AML-193 (cell line): ENCODE data around the gene MROH8.
"Not testable (repeated sequence)": the region's sequence is repeated elsewhere in the genome, so short reads cannot be mapped to it uniquely, and the experiment has no call there.

Experiments used
- DNase-seq, 2 experiments: peaks; one replicate each; lab custom pipeline; 2025; lab: John Stamatoyannopoulos, UW

Gene MROH8

GRCh38 chr20:37154684-37155298 lies 24.6 kb downstream of the MROH8 start:
- DNase-seq: no peak

- DNase-seq: no peak
Observed at GRCh38 chr20:37152284-37152683, 27.1 kb downstream of the MROH8 start.

GRCh38 chr20:37151529-37151928 lies 27.8 kb downstream of the MROH8 start:
- no peak for DNase-seq

- DNase-seq: not testable (repeated sequence)
Observed at GRCh38 chr20:37150864-37151263, 28.5 kb downstream of the MROH8 start.

GRCh38 chr20:37147250-37147649 lies 32.1 kb downstream of the MROH8 start:
- no peak for DNase-seq

GRCh38 chr20:37144856-37145404 lies 34.4 kb downstream of the MROH8 start:
- DNase-seq: peak; percentile 1 to 7

- no peak for DNase-seq
Observed at GRCh38 chr20:37142708-37143107, 36.6 kb downstream of the MROH8 start.

- no peak for DNase-seq
Observed at GRCh38 chr20:37137547-37137946, 41.8 kb downstream of the MROH8 start.

GRCh38 chr20:37133952-37134351 lies 45.4 kb downstream of the MROH8 start:
- no peak for DNase-seq

GRCh38 chr20:37131486-37131885 lies 47.9 kb downstream of the MROH8 start:
- DNase-seq: no peak

- no peak for DNase-seq
Observed at GRCh38 chr20:37128803-37129202, 50.5 kb downstream of the MROH8 start.

- DNase-seq: not testable (repeated sequence)
Observed at GRCh38 chr20:37126290-37126689, 53.1 kb downstream of the MROH8 start.

- peak; percentile 70 to 72 for DNase-seq
Observed at GRCh38 chr20:37123441-37123840, 55.9 kb downstream of the MROH8 start.

GRCh38 chr20:37120497-37120896 lies 58.9 kb downstream of the MROH8 start:
- no peak for DNase-seq

GRCh38 chr20:37119356-37120036 lies 59.9 kb downstream of the MROH8 start:
- DNase-seq: no peak

- no peak for DNase-seq
Observed at GRCh38 chr20:37114012-37114411, 65.3 kb downstream of the MROH8 start.

GRCh38 chr20:37111926-37112455 lies 67.4 kb downstream of the MROH8 start:
- DNase-seq: no peak

- DNase-seq: no peak
Observed at GRCh38 chr20:37108676-37109075, 70.7 kb downstream of the MROH8 start.

- no peak for DNase-seq
Observed at GRCh38 chr20:37102571-37102970, 76.8 kb downstream of the MROH8 start.

GRCh38 chr20:37096415-37097041 lies 82.8 kb downstream of the MROH8 start:
- no peak for DNase-seq

GRCh38 chr20:37095599-37096414 lies 83.5 kb downstream of the MROH8 start, which contains the start of gene RBL1:
Gene RBL1, minus strand, starts transcription at chr20:37095997. Its CDS starts 69 bp downstream, at chr20:37095928.
- DNase-seq: peak; percentile 77 to 89

GRCh38 chr20:37095108-37095598 lies 84.2 kb downstream of the MROH8 start:
- peak in 1 of 2 experiments; percentile 34 for DNase-seq
